ENCODE measurements around the gene CHSY1.
"Not testable (repeated sequence)": the region's sequence is repeated elsewhere in the genome, so short reads cannot be mapped to it uniquely, and the experiment has no call there.

Gene CHSY1

GRCh38 chr15:101244889-101245668 is 6.8 kb downstream of the CHSY1 start:
- DNase-seq (ENCODE audit: low read depth) = no peak

- peak; percentile 69 for DNase-seq (ENCODE audit: low read depth)
These were observed 7.6 kb downstream of the CHSY1 start for GRCh38 chr15:101244036-101244781.

- no peak for DNase-seq (ENCODE audit: low read depth)
These were observed 8.4 kb downstream of the CHSY1 start for GRCh38 chr15:101243420-101243819.

GRCh38 chr15:101242999-101243336 is 8.9 kb downstream of the CHSY1 start:
- DNase-seq (ENCODE audit: low read depth) = no peak

- DNase-seq (ENCODE audit: low read depth) = peak; percentile 85
These were observed 9.5 kb downstream of the CHSY1 start for GRCh38 chr15:101242160-101242998.

- DNase-seq (ENCODE audit: low read depth) = peak; percentile 85
These were observed 11.5 kb downstream of the CHSY1 start for GRCh38 chr15:101240358-101240757.

- DNase-seq (ENCODE audit: low read depth) = no peak
These were observed 12.1 kb downstream of the CHSY1 start for GRCh38 chr15:101239724-101240136.

GRCh38 chr15:101237251-101237650 is 14.6 kb downstream of the CHSY1 start:
- DNase-seq (ENCODE audit: low read depth) = peak; percentile 46

GRCh38 chr15:101233651-101234280 is 18.1 kb downstream of the CHSY1 start:
- no peak for DNase-seq (ENCODE audit: low read depth)

GRCh38 chr15:101232677-101233076 is 19.2 kb downstream of the CHSY1 start:
- DNase-seq (ENCODE audit: low read depth) = no peak

- DNase-seq (ENCODE audit: low read depth) = no peak
These were observed 23.5 kb downstream of the CHSY1 start for GRCh38 chr15:101228313-101228712.

- peak; percentile 78 for DNase-seq (ENCODE audit: low read depth)
These were observed 26.2 kb downstream of the CHSY1 start for GRCh38 chr15:101225658-101226057.

- DNase-seq (ENCODE audit: low read depth) = no peak
These were observed 29.9 kb downstream of the CHSY1 start for GRCh38 chr15:101221902-101222301.

- no peak for DNase-seq (ENCODE audit: low read depth)
These were observed 31.8 kb downstream of the CHSY1 start for GRCh38 chr15:101220060-101220459.

- DNase-seq (ENCODE audit: low read depth) = no peak
These were observed 32.4 kb downstream of the CHSY1 start for GRCh38 chr15:101219441-101219840.

GRCh38 chr15:101217446-101217845 is 34.4 kb downstream of the CHSY1 start:
- no peak for DNase-seq (ENCODE audit: low read depth)

- no peak for DNase-seq (ENCODE audit: low read depth)
These were observed 35.7 kb downstream of the CHSY1 start for GRCh38 chr15:101216100-101216499.

GRCh38 chr15:101215681-101216080 is 36.2 kb downstream of the CHSY1 start:
- no peak for DNase-seq (ENCODE audit: low read depth)

GRCh38 chr15:101214435-101215097 is 37.3 kb downstream of the CHSY1 start:
- DNase-seq (ENCODE audit: low read depth) = not testable (repeated sequence)

- no peak for DNase-seq (ENCODE audit: low read depth)
These were observed 38.3 kb downstream of the CHSY1 start for GRCh38 chr15:101213570-101213969.

- no peak for DNase-seq (ENCODE audit: low read depth)
These were observed 38.7 kb downstream of the CHSY1 start for GRCh38 chr15:101213147-101213546.

GRCh38 chr15:101211897-101212296 is 40.0 kb downstream of the CHSY1 start:
- no peak for DNase-seq (ENCODE audit: low read depth)

All from iris pigment epithelial cell (primary cell).